Peyer's patch (tissue), 4 donors: ENCODE data around the gene CIZ1.

ENCODE experiments used
- POLR2A ChIP-seq, 2 donors: fragments of 450-650 bp; IDR thresholded peaks; one replicate each; pipeline ENCODE4 v1.5.1; 2017; ENCODE audit warnings: antibody characterized with exemption in 2 of 2, mild to moderate bottlenecking in 2 of 2, moderate library complexity in 2 of 2
- TF ChIP-seq, protein P1 (sequence below), 6 experiments: fragments of 450-650 bp in 4 of 6; fragments of 200-600 bp in 2 of 6; sonication (generic) in 1 of 6; IDR thresholded peaks; one replicate each; pipeline ENCODE4 v1.5.1; 2017 to 2019; ENCODE audit warnings: antibody characterized with exemption in 6 of 6, mild to moderate bottlenecking in 3 of 6, moderate library complexity in 1 of 6

- TF ChIP-seq, protein P1, sequence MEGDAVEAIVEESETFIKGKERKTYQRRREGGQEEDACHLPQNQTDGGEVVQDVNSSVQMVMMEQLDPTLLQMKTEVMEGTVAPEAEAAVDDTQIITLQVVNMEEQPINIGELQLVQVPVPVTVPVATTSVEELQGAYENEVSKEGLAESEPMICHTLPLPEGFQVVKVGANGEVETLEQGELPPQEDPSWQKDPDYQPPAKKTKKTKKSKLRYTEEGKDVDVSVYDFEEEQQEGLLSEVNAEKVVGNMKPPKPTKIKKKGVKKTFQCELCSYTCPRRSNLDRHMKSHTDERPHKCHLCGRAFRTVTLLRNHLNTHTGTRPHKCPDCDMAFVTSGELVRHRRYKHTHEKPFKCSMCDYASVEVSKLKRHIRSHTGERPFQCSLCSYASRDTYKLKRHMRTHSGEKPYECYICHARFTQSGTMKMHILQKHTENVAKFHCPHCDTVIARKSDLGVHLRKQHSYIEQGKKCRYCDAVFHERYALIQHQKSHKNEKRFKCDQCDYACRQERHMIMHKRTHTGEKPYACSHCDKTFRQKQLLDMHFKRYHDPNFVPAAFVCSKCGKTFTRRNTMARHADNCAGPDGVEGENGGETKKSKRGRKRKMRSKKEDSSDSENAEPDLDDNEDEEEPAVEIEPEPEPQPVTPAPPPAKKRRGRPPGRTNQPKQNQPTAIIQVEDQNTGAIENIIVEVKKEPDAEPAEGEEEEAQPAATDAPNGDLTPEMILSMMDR (IDR thresholded peaks at IDR 0.05): no peak
- no peak for TF ChIP-seq POLR2A (IDR thresholded peaks at IDR 0.05)
These were observed 15.1 kb upstream of the CIZ1 start for GRCh38 chr9:128206484-128206883.
